ENCODE results near the gene C19orf67.

The C19orf67 gene

DNA sequence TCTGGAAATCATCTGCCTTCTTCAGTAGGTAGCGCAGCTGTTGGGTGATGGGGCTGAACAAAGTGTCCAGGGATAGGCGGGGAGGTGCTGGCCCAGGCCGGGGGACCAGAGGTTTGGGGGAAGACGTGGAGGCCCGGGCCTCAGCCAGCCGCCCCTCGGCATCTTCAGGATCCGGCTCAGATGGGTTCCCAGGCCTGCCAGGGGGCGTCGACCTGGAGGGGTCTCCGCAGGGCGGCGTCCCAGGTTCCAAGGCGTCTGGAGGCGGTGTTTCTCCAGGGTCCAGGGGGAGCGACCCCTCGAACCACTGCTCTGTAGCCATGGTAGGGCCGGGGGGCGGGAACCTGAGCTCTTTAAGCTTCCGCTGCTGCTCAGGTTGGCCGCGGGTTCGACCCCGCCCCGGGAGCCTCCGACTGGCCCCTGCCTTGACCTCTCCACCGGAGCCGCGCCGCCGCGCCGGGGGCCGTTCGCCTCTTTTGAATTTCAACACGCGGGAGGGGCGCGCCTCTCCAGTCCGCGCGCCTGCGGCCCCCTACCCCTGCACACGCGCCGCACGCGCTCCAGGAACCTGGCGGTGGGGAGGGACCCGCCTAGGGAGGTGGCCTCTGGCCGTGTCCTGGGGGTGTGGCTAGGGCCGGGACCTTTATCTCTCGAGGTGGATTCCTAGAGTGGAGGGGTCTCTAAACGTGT, at the start of gene C19orf67:
TSS of gene C19orf67 (minus strand) at position 475 of the 687 bp plus-strand sequence. CDS start at position 319, 156 bp downstream.
- no peak for DNase-seq

DNA sequence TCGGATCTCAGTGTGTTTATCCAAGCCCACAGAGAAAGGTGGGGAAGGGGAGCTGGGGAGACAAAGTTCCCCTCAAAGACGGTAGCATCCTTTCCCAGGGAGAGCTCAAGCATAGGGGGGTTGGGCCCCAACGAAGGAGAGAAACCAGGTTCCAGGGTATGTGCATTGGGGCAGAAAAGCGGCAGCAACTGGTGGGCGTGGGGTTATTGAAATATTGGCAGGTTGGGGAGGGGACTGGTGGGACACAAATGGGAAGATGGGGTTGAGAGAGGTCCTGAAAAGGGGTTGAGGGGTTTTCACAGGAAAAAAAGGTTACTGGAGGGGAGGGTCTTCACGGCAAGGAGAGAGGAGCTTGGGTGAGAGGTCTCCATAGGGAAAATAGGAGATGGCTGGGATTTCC, 49.8 kb upstream of the C19orf67 start:
- DNase-seq = no peak

DNA sequence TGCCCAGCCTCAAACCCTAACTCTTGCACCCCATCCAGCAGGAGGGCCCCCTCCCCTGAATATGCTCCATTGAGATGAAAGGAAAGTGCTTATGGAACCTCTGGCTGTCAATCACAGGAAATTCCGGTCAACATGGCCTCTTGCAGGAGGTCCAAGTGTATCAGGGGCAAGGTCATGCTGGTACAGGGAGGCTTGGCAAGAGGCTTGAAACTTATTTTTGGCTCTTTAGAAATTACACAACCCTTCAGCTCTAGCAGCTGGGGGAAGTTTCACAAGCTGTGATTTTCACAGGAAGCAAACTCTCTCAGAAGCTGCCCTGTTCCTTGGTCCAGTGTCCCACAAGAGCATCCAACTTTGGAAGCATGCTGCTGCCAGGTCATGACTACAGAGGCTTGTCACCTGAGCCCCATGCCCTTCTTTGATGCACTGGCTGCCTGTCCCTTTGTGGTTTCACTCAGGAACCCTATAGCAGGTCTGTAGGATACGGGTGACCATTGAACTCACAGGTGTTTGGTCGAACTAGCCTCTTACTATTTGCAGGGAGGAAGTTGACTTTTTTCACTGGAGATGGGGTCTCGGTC, 42.4 kb upstream of the C19orf67 start:
- no peak for DNase-seq

DNA sequence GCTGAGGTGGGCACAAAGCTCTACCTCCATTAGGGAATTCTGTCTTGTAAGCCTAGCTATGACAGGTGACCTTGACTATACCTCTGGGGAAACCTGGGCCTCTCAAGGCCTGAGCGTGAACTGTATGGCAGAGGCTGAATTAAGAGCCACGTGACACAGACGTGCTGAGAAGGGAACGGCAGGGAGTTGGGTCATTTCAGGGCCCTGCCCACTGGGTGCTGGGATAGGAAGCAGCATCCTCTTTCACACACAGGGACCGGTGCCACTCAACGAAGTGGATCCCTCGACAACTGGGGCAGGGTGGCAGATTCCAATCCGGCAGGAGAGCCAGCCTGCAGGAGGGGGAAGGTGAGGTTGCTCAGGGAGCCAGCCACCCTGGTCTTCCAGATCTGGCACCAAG, 41.6 kb upstream of the C19orf67 start:
- DNase-seq = no peak

DNA sequence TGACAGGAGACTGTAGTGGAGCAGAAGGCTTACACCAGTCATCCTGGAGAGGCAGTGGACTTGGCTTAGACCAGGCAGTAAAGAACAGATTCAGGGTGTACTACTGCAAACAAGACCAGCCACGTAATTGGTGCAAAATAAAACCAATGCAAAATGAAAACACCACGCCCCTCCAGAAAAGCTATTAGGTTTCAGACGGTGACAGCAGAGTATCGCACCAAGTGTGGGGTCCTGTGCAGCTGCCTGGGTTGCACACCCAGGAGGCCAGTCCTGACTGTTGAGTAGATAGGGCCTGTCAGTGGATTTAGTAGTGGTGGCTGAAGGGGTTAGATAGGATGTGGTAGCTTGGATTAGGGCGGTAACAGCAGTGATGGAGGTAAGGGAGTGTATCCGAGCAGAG, 37.3 kb upstream of the C19orf67 start:
- no peak for DNase-seq

DNA sequence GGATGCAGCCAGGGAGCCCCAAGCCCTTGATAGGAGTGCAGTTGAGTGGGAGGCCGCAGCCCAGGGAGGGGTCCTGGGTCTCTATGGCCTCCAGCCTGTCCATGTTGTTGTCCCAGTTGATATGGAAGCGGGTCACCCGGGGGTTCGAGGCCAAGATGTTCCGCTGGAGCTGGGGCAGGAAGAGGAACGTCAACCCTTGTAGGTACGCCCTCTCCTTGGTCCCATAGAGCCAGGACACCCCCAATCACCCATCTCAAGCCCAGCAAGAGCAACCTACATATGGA, 34.9 kb upstream of the C19orf67 start:
- no peak for DNase-seq

DNA sequence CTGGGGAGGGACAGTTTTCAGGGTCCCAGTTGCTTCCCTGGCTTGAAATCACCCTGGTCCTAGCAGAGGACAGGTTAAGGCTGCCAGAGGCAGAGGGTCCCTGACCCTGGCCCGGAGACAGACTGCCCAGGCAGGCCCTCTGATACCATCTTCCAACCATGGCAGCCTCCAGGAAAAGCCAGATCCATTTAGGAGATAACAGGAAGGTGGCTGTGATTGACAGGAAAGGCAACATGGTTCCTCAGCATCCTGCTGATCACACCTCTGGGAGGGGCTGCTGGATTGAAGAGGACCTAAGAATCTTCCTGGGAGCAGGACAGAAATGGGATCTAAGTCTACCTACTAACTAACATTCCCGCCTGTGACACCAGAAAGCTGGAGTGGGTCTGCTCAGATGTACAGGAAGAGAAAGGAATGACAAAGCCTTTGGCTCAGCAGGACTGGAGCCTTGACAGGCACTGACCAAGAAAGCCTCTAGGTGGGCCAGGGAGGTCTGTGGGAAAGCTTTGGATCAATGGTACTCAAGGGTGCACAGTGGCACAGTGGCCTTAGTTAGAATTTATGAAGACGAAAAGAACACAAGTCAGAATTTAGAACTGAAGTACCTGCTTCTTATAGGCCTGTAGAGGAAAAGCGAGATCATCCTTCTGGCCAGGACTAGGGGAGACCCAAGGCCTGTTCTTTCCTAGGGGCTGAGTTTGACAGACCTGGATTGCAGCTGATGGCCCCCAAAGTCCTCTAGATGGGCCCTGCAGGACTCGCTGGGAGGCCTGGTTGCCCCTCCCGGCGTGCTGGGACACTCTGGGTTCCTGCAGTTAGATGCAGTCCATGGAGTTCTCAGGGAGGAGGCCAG, 34.3 kb upstream of the C19orf67 start:
- DNase-seq = no peak

DNA sequence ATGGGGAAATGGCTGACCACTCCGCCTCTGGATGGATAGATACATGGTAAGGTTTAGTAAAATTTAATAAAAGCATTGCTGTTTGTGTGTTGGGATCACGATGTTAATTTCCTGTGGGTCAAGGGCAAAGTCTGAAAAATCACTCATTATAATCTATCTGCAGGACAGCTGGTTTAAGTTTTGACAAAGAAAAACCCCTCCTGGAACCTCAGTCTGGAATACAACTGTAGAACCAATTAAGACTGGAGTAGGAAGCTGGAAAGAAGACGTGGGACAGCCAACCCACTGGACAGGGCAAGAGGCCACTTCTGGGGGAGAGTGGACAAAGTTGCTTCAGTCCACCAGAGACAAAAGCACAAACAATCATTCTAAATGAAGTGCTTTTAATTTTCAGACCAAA, 33.6 kb upstream of the C19orf67 start:
- DNase-seq = no peak

DNA sequence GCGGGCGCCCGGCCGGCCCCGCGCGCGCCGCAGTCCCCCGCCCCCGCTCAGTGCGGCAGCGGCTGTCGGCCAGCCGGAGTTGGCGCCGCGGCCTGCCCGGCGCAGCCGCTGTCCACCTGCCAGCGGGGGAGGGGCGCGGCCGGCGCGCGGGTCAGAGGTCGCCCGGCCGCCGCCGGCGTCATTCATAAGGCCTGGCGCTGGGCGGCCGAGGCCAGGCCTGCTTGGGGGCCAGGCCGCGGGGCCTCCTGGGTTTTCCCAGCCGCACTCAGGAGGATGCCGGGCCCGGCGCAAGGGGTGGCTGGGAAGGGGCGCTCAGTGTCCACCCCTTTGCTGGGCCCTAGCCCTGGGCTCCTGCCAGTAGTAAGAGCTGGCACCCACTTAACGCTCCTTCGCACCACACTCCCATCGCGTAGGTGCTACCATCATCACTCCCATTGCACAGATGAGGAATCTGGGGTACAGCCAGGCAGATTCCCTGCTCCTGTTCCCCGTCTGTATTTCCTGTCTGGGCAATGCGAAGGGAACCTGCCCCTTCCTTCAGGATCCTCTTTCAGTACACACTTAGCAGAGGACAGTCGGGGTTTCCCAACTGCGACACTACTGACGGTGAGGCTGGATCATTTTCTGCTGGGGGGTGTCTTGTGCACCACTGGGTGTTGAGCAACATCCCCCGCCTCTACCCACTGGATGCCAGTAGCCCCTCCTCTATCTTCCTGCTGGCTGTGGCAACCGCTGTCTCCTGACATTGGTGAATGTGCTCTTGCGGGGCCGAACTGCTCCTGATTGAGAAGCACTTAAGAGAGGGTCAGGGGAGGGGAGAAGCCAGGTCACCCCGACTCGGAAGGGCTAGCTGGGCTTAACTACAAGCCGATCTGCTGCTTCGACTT, 32.8 kb upstream of the C19orf67 start:
- no peak for DNase-seq

DNA sequence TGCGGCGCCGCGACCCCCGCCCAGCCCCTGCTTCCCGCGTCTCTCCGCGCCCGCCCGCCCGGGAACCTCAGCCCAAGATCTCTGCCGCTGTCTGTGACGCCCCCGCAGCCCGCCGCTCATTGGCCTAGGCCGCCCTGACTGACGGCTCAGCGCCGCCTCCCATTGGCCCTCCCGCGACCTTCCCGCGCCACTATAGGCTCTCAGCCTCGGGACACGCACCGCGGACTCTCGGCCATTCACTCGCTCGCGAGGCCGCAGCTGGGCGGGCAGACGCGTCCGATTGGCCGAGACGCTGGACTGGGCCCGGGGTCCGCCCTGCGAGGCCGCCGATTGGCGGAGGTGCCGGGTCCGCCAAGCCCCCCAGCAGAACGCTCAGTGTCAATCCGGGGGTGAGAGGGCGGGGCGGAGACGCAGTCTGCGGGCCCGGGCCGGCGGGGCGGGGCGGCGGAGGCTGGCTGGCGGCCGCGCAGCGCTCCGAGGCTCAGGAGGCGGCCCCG, 32.1 kb upstream of the C19orf67 start, which contains the start of gene PRKACA:
TSS of gene PRKACA (minus strand) at position 95 of the 497 bp plus-strand sequence. CDS start 215 bp downstream, outside the sequence.
- DNase-seq = peak; percentile 99

DNA sequence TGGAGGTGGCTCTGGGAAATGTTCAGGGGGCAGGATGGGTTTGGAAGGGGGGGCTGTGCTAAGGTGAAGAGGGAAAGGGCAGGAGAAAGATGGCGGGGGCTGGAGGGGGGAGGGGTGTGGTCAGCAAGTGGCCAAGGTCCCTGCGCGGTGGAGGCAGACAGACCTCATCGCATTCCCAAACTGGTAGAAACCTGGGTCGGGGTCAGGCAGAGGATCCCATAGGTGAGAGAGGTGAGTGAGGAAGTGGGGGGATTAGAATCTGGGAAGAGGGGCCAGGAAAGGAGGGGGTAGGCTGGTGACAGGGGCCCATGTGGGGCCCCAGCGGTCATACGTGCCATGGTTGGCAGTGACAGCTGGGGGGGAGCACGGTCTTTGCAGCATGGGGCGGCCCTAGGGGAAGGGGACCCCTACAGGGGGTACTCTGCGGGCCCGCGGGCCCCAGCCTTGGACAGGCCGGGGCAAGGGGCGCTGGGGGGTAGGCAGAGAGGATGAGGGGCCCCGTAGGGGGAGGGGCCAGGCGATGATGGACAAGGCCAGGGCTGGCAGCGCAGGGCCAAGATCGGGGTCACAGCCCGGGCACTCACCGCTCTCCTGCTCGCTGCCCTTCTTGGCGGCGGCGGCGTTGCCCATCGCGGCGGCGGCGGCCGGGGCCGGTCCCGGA, 31.5 kb upstream of the C19orf67 start:
- DNase-seq = no peak

DNA sequence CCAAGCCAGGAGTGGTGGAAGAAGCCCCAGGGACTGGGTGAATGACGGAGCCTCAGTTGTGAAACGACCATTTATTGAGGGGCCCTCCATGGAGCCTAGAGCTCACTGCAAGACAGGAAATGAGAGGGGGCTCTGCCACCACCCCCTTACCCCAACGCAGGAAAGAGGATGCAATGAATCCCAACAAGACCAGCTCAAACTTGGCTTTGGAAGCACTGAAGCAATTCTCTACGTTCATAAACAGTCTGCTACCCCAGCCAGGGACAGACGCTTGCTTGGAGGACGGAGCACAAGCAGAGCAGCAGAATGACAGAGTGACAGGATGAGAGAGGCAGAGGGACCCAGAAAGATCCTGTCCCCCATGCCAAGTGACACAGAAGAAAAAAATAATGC, 30.9 kb upstream of the C19orf67 start:
- DNase-seq = no peak

DNA sequence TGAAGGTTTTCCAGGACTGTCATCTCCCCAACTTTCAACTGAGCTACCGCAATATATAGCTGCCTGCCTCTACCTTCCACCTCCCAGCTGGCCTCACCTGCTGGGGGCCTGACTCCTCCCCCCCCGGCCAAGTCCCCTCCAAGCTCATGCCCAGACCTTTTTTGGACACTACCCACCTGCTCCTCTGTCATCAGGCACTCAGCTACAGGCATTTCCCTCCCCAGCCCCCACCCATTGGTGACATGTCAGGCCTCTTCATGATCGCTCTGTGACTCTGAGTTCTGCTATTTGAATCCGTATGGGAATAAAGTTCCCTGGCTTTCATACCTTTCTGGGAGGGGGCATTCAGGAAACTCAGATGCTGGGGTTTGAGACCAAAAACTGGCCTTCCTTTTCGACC, 30.2 kb upstream of the C19orf67 start:
- DNase-seq = no peak

DNA sequence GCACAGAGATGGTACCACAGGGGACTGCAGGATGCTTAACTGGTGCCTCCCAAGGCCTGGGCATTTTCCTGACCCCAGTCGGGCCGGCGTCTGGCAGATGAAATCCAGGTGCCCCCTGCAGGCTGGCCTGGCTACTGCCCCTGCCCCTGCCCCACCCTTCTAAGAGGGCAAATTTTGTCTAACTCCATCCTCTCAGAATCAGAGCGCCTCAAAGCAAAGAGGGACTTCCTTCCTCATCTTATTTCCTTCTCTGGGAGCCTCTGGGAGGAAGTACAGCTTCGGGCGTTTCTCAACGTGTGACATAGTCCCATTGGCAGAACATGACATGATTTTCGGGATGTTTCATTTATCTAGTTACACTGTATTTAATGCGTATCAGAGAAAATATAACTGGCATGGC, 29.3 kb upstream of the C19orf67 start:
- DNase-seq = peak; percentile 54

DNA sequence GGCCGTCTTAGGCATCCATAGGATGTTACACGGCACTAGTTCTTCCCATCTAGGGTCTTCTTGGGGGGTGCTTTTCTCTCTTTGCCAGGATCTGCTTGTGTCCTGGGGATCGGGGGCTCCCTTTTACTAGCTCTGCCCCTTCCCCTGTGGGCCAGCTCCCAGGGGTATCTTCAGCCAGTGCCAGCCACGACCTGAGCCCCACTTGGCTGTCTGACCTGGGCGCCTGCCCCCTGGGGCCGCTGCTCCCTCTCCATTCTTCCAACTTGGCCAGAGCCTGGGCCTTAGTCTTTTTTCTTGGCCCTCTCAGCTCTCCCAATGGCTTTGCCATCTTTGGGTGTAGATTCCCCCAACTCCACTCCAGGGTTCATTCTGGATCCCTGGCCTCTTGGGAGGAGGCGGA, 28.9 kb upstream of the C19orf67 start:
- no peak for DNase-seq

DNA sequence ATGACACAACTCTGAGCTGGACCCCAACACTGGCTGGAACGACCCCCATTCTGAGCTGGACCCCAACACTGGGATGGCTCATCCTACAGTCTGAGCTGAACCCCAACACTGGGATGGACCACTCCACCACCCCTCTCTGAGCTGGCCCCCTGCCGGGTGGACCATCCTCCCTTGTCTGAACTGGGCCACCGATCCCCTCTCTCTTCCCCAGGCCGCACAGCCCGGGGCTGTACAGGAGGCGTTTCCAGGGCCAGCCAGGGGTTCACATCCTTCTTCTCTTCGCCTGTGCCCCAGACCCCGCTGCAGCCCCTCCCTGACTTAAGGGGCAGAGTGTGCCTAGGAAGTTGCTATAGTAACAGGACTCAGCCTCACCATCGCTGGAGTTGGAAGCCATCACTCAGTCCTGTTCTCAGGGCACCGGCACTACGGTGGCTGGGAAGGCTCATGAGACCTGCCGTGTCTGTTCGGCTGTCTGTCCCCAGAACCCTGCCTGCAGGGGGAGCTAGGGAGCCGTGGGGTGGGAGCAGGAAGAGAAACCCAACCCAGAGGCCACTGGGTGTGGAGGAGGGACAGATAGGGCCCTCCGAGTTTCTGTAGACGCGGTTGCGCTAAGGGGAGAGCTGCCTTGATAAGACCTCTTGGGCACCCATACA, 28.3 kb upstream of the C19orf67 start:
- DNase-seq = peak; percentile 17

DNA sequence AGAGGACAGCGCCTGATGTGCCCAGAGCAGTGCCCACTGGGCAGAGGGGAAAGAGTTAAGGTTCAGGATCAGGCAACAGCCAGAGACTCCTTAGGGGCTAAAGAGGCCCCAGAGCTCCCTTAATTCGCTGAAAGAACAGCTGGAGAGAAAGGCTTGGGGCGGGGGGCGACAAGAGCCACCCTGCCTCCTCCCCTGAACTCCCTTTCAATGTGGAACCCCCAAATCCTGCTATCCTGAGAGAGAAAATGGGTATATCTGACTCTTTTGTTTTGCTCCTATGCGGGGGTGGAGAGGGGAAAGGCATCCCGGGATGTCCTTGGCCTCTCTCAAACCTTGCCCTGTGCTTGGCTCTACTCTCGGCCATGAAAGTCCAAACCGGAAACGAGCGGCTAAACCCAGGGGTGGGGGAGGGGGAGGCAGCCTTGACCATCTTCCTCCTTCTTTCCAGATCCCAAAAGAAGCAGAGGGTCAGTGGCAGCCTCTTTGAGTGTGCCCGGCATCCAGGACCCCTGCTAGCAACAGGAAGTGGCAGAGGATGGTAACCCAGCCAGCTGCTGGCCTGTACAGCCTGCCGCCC, 27.3 kb upstream of the C19orf67 start:
- no peak for DNase-seq

DNA sequence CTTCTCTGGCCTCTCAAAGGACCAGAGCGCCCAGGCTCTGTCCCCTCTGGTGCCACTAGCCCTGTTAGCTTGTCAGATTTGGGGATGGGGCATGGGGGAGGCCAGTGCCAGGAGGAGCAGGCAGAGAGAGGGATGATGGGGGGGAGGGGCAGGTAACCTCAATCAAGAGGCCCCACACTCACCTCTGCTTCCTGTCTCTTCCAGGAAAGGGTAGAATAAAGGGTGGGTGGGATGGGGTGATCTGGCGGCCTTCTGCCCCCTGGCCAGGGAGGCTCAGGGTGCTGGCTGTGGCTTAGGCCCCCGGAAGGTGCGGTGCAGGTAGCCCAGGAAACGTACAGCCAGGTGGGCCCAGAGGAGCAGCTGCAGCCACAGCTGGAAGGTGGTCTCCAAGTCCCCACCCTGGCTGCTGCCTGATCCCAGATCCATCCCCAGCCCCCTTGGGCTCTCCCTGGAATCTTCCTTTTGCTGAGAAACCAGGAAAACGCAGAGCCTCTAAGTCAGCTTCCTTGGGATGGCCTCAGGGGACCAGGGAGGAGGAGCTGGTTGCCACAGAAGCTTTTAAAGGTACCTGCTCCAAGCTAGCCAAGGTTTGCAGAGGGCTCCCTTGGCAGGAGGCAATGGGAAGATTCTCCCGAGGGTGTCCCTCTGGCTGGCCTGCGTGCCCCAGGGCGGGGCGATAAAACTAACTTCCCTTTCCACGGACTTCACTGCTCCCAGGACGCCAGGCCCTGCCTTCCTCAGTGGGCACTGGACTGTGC, 26.6 kb upstream of the C19orf67 start:
- no peak for DNase-seq

DNA sequence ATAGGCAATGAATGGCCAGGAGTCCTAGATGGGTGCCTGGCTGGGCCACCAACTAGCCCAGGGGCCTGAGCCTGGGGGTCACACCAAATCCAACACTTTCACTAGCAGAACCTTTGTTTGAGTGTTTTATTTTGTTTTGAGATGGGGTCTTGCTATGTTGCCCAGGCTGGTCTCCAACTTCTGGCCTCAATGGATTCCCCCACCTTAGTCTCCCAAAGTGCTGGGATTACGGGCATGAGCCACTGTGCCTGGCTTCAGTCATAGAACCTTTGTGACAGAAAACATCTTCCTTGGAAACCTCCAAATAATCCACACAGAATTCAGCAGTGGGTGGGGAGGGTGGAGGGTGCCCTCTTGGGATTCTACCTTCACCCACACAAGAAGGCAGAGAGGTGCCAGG, 25.9 kb upstream of the C19orf67 start:
- no peak for DNase-seq

DNA sequence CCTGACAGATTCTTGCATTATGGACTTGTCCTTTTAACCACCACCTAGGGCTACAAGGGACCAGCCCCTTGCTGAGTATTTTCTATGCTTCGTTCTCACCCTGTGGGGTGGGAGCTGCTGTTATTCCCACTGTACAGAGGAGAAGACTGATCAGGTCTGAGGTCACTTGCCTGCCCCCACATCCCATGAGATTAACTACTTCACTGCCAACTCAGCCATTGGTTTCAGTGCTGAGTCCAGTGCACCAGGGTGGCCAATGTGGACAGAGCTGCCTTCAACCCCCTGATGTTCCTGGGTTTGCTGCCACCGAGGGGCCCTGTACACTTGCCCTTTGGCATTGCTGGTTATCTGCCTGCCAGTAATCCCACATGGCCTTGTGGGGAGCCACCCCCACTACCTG, 25.1 kb upstream of the C19orf67 start:
- DNase-seq = no peak

Measured in stimulated activated naive CD4-positive, alpha-beta T cell treated with Interleukin-2 at 50 U/mL for 16 hours (primary cell).